Left lung (tissue), 10 donors: ENCODE data around the gene STAT5A. TPM values are rescaled to one million over a fixed set of nuclear protein-coding genes. Genes with fewer than 3 reads are reported as not detected.

Experiments
- ATAC-seq: fragments of 200-7000 bp; cut with Tn5 transposase; one replicate; pipeline ENCODE4 v1.9.1; 2020; ENCODE audit warnings: moderate library complexity
- DNase-seq, 4 donors: peaks; one replicate each; pipeline ENCODE4 v3.0.0-alpha.2; 2013 to 2020
- H3K27ac ChIP-seq, 2 donors: fragments of 200-600 bp; sonication (generic) in 1 of 2; one replicate each; pipeline versions ENCODE4 v1.5.0 to v1.8.0; 2020 to 2021
- H3K27me3 ChIP-seq, 2 donors: fragments of 200-600 bp; sonication (generic) in 1 of 2; one replicate each; pipeline versions ENCODE4 v1.5.0 to v1.8.0; 2020 to 2021
- H3K36me3 ChIP-seq, 2 donors: fragments of 200-600 bp; sonication (generic) in 1 of 2; one replicate each; pipeline versions ENCODE4 v1.5.0 to v1.8.0; 2020 to 2021
- H3K4me1 ChIP-seq, 2 donors: fragments of 200-600 bp; one replicate each; pipeline ENCODE4 v1.8.0; 2021
- H3K4me3 ChIP-seq, 2 donors: fragments of 200-600 bp; sonication (generic) in 1 of 2; one replicate each; pipeline versions ENCODE4 v1.5.0 to v1.8.0; 2020 to 2021; ENCODE audit warnings: mild to moderate bottlenecking in 1 of 2
- H3K9me3 ChIP-seq, 2 donors: fragments of 200-600 bp; sonication (generic) in 1 of 2; one replicate each; pipeline versions ENCODE4 v1.5.0 to v1.8.0; 2020 to 2021
- intact Hi-C, 2 donors: fragments of 100-400 bp; cut with DNase I; formaldehyde crosslinking; loops; one replicate each; pipeline versions ENCODE4 v1.11.2 to v1.14.2; 2022
- polyA plus RNA-seq, 6 donors: library from polyadenylated mRNA; unstranded; fragments of 120-200 nt; gene quantifications; one replicate each; pipeline ENCODE4 v1.2.1, GENCODE V29; 2013; ENCODE audit not compliant: insufficient read length in 6 of 6
- total RNA-seq, 2 donors: library from RNA; stranded (reverse); fragmentation: NEBNext Ultra II Directional; extraction: Animal tissue kit (Norgen Biotek cat#: 25700); gene quantifications; one replicate each; pipeline ENCODE4 v1.2.1, GENCODE V29; 2021
- TF ChIP-seq, protein P1 (sequence below), 2 donors: fragments of 200-600 bp; sonication (generic) in 1 of 2; IDR thresholded peaks; one replicate each; pipeline versions ENCODE4 v1.5.0 to v1.8.0; 2021; ENCODE audit warnings: antibody characterized with exemption in 2 of 2
- donor health status: DM: no; HTN: yes; CAD: no.
- donor health status: DM: no; HTN: no; CAD: no.

Gene STAT5A
- total and polyA plus RNA-seq, 8 donors, result 10.3 to 47.4 (median 12.3) TPM

DNA sequence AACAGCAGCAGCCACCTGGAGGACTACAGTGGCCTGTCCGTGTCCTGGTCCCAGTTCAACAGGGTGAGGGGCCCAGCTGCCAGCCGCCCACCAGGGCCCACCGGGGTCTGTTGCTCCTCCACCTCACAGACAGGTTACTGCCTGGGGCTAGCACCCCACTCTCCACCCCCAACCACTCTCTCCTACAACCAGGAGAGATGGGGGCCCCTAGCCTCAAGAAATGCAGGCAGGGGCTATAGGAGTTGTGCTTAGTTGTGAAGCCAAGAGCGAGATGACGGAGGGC lies 18.0 kb downstream of the STAT5A start:
- no peak for DNase-seq
- intact Hi-C loops, result no loop called here

DNA sequence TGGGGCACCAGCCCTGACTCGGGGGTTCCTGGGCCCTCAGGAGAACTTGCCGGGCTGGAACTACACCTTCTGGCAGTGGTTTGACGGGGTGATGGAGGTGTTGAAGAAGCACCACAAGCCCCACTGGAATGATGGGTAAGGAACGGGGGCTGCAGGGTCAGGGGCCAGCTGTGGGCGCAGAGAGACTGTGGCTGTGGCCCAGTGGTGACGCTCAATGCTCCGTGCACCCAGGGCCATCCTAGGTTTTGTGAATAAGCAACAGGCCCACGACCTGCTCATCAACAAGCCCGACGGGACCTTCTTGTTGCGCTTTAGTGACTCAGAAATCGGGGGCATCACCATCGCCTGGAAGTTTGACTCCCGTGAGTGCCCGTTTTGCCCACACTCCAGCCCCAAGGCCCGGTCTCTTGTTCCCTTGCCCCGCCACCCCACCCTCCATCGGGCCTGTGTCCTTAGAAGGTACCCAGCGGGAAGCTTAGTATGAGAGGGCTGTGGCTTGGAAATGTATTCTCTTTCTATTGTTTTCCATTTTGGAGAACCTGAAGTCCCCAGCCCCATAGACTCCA lies 19.1 kb downstream of the STAT5A start:
- intact Hi-C loops, result no loop called here
- Histone ChIP-seq H3K9me3 (no peaks in the 10 kb centered on the region), H3K4me1 (peaks cover 14 to 17% of the 10 kb centered on the region in 2 donors), H3K4me3 (no peak overlapping the region), H3K27me3 (no peaks in the 10 kb centered on the region), H3K36me3 (peaks cover 0 to 94% of the 10 kb centered on the region in 2 donors), H3K27ac (no peak overlapping the region)
- ATAC-seq (no peak), DNase-seq (no peak)
- TF ChIP-seq, protein P1, sequence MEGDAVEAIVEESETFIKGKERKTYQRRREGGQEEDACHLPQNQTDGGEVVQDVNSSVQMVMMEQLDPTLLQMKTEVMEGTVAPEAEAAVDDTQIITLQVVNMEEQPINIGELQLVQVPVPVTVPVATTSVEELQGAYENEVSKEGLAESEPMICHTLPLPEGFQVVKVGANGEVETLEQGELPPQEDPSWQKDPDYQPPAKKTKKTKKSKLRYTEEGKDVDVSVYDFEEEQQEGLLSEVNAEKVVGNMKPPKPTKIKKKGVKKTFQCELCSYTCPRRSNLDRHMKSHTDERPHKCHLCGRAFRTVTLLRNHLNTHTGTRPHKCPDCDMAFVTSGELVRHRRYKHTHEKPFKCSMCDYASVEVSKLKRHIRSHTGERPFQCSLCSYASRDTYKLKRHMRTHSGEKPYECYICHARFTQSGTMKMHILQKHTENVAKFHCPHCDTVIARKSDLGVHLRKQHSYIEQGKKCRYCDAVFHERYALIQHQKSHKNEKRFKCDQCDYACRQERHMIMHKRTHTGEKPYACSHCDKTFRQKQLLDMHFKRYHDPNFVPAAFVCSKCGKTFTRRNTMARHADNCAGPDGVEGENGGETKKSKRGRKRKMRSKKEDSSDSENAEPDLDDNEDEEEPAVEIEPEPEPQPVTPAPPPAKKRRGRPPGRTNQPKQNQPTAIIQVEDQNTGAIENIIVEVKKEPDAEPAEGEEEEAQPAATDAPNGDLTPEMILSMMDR (IDR thresholded peaks at IDR 0.05), result no peak

More for the DNA sequence above, 18.0 kb downstream of the STAT5A start:
- Histone ChIP-seq H3K4me3 (no peak overlapping the region), H3K27me3 (no peaks in the 10 kb centered on the region), H3K4me1 (peaks cover 5 to 6% of the 10 kb centered on the region in 2 donors), H3K27ac (no peak overlapping the region), H3K36me3 (peaks cover 0 to 100% of the 10 kb centered on the region in 2 donors), H3K9me3 (no peaks in the 10 kb centered on the region)
- ATAC-seq, result no peak
- TF ChIP-seq, protein P1 (IDR thresholded peaks at IDR 0.05), result no peak

DNA sequence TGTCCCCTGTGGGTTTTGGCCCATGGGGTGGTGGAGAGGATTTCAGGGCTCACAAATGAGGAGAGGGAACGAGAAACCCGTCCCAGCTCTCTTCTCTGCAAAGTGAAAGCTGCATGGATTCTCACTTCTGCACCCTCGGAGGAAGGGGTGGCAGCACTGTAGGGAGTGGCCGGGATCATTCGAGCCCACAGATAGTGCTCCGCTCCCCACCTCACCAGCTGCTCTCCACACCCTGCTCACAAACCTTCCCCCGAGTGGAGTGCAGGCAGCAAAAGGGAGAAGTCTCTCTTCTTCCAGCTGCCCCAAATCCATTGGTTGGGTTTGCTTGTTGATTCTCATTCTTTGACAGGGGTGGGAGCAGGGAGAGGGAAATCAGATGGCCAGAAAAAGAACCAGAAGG lies 20.1 kb downstream of the STAT5A start:
- no peak overlapping the region for H3K27ac ChIP-seq

DNA sequence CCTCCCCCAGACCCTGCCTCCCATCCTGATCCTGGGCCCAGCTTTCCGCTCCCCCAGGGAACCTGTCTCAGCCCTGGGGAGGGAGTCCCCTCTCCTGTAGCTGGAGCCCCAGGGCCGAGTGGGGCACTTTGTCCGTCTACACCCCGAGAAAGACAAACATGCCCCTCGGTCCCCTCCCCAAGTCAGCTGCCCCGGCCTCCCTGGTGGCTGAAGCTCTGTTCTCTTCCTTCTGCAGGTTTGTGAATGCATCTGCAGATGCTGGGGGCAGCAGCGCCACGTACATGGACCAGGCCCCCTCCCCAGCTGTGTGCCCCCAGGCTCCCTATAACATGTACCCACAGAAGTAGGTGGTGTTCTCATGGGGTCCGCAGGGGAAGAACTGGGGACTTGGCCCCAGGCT lies 20.8 kb downstream of the STAT5A start:
- intact Hi-C loops, result no loop called here
- TF ChIP-seq, protein P1 (IDR thresholded peaks at IDR 0.05), result no peak
- peaks cover 19 to 34% of the 10 kb centered on the region in 2 donors for H3K4me1 ChIP-seq
- DNase-seq, result no peak
- no peak for ATAC-seq
- no peak overlapping the region for H3K4me3 ChIP-seq
- H3K27ac ChIP-seq, result no peak overlapping the region
- no peaks in the 10 kb centered on the region for H3K27me3 ChIP-seq
- H3K36me3 ChIP-seq, result peaks cover 0 to 94% of the 10 kb centered on the region in 2 donors
- H3K9me3 ChIP-seq, result no peaks in the 10 kb centered on the region

More for the DNA sequence above, 20.1 kb downstream of the STAT5A start:
- TF ChIP-seq, protein P1 (IDR thresholded peaks at IDR 0.05), result no peak
- Histone ChIP-seq H3K9me3 (no peaks in the 10 kb centered on the region), H3K4me3 (no peak overlapping the region), H3K36me3 (peaks cover 0 to 94% of the 10 kb centered on the region in 2 donors), H3K4me1 (peaks cover 19 to 27% of the 10 kb centered on the region in 2 donors), H3K27me3 (no peaks in the 10 kb centered on the region)
- ATAC-seq (no peak), DNase-seq (no peak)
- intact Hi-C loops, result no loop called here

DNA sequence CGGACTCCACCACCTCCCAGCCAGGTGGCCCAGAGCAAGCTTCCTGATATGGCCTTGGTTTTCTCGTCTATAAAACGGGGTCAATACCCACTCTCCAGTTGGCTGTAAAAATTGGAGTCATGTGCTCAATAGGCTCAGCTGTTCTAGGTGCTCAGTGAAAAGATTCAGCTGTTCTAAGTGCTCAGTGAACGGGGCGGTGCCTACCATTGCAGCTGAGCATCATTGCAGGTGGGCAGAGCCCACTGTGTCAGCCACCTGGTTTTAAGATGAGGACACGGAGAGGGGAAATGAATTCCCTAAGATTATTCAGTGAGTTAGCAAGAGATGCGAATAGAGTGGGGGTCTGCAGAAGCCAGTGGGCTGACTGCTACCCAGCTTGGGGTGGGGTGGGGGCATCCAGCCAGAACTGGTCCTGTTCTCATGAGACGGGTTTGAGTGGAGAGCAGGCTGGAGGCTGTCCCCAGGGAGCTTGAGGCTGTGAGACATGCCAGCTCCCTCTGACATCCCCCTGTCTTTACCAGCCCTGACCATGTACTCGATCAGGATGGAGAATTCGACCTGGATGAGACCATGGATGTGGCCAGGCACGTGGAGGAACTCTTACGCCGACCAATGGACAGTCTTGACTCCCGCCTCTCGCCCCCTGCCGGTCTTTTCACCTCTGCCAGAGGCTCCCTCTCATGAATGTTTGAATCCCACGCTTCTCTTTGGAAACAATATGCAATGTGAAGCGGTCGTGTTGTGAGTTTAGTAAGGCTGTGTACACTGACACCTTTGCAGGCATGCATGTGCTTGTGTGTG lies 21.9 kb downstream of the STAT5A start:
- ATAC-seq, result no peak
- Histone ChIP-seq H3K4me3 (no peak overlapping the region), H3K4me1 (peaks cover 19 to 43% of the 10 kb centered on the region in 2 donors), H3K27me3 (no peaks in the 10 kb centered on the region), H3K27ac (no peak overlapping the region), H3K36me3 (peaks cover 0 to 94% of the 10 kb centered on the region in 2 donors), H3K9me3 (no peaks in the 10 kb centered on the region)
- no peak for DNase-seq
- TF ChIP-seq, protein P1 (IDR thresholded peaks at IDR 0.05), result no peak
- intact Hi-C loops, result no loop called here
